GM21737 (cell line): Measurements from ENCODE around the gene PODXL2.

Source experiments
- ATAC-seq: cut with Tn5 transposase; IDR thresholded peaks from one replicate; pipeline ENCODE4 v1.9.1; 2021; ENCODE audit warnings: mild to moderate bottlenecking, moderate library complexity; ENCODE audit not compliant: unreplicated experiment

Gene PODXL2

DNA sequence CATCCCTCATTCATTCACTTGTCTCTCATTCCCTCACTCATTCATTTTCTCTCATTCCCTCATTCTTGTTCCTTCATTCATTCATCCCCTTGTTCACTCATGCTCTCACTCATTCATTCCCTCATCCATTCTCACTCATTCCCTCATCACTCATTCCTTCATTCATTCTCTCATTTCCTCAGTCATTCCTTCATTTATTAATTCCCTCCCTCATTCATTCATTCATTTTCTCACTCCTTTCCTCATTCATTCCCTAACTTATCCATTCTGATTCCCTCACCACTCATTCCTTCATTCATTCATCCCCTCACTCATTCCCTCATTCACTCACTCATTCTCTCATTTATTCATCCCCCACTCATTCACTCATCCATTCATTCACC, 57.5 kb downstream of the PODXL2 start:
- ATAC-seq: no peak

DNA sequence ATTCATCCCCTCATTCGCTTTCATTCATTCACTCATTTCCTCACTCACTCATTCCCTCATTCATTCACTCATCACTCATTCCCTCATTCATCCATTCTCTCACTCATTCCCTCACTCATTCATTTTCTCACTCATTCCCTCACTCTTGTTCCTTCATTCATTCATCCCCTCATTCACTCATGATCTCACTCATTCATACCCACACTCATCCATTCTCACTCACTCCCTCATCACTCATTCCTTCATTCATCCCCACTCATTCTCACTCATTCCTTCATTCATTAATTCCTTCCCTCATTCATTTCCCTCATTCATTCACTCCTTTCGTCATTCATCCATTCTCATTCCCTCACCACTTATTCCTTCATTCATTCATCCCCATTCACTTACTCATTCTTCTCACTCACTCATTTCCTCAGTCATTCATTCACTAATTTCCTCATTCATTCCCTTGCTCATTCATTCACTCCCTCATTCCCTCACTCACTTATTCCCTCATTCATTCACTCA, 58.3 kb downstream of the PODXL2 start:
- no peak for ATAC-seq

DNA sequence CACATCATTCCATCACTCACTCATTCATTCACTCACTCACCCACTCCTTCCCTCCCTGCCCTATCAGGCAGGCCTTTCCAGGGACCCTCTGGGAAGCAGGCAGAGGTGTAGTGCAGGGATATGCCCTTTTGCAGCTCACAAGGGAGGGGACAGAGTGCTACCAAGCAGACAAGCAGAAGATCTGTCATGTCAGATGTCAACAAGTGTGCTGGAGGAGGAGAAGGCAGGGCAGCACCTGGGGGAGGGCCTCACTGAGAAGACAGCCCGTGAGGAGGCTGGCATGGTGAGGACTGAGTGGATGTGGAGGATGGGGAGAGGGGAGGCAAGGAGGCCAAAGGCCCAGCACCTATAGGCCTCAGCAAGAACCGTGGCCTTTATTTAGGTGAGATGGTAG, 59.0 kb downstream of the PODXL2 start:
- no peak for ATAC-seq

DNA sequence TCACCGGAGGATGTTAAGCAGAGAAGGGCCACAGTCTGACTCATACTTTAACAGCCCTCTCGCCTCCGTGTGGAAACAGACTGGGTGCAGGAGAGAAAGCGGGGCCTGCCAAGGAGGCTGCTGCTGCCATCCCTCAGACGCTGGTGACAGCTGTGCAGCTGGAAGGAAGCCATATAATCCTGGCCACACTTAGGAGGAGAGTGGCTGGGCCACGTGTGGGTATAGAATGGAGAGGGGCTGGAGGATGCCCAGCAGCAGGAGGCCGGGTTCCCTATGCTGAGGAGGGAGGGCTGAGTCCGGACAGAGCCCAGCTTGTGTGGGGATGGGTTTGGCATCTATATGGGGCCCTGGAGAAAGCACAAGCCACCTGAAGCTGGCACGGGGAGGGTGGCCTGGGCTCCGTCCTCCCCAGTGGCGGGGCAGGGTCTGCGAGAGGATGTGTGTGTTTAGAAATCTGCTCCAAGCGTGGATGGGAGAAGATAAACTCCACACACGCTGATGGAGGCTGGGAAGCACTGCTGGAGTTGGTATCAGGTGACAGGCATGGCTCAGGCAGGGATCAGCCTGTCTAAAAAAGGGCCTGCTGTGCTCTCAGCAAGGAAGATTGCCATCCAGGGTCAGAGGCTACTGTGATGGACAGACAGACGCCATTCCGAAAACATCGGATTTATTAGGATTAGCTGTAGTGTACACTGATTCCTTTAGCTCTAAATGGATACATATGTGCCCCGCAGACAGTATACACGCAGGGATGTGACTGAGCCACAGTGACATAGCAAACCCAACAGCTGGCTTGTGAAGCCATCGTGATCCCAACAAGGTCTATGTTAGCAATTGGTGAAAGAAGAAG, 59.7 kb downstream of the PODXL2 start:
- no peak for ATAC-seq

DNA sequence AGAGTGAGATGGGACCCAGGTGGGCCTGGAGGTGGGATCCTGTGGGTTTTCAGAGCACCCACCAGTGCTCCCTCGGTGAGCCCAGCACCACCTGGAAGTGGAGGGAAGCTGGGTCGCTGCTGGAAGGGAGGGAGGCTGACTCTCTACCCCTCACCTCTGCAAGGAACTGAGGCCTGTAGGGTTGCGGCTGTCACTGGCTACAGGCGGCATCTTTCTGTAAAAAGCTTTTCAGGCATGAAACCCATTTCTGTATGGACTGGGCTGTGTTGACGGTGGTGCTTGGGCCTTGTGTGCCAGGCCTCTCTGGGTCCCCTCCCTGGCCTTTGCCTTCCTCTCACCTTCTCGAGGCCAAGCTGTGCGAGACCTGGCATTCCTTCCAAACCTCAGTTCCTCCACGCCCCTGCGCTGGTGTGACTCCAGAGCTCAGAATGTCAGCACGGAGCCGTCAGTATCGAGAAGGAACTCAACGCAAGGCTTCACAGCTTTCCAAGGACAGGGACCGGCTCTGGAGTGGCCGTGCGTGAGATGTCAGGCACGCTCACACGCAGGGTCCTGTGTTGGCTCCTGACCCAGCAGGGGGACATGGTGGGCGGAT, 60.4 kb downstream of the PODXL2 start:
- no peak for ATAC-seq

DNA sequence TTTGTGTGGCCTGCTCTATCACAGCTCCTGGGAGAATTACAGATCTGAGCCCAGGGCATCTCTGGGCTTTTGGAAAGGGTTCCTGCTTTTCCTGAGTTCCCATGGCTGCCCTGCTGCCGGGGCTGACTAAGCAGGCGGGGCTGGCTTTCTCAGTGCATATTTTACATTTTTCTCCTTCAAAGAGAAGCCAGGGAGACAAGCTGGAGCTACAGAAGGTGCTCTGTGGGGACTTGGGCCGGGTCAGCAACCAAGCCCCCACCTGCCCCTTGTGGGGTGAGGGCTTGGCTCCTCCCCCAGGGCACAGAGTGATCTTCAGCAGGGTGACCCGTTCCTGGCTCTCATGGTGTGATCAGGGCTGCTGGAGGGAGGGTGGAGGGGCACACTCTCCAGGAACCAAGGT, 61.1 kb downstream of the PODXL2 start:
- no peak for ATAC-seq

DNA sequence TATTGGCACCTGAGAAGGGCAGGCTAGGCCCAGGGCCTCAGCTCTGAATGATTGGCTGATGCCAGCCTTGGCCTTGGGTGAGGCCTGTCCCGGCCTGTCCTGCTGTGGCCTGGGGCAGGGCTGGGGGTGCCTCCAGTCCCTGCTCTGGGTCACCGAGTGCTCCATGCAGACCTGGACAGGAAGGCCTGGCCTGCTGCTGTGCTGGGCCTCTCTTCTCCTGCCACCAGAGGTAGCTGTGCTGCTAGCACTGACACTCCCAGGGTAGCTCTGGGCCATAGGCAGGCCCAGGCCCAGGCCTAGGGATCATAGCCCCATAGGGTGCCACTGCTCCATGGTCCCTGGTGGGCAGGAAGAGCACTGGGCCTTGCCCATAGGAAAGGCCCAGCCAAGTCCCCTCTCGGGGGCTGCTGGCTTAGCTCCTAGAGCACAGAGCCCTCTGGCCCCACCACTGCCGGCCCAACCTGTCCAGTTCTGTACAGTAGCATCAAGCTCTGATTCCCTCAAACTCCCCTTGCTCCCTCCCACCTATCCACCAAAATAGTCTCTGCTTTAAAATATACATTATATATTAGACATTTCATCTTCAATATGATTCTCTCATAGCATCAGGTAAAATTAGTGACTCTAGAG, 62.0 kb downstream of the PODXL2 start:
- ATAC-seq: no peak

DNA sequence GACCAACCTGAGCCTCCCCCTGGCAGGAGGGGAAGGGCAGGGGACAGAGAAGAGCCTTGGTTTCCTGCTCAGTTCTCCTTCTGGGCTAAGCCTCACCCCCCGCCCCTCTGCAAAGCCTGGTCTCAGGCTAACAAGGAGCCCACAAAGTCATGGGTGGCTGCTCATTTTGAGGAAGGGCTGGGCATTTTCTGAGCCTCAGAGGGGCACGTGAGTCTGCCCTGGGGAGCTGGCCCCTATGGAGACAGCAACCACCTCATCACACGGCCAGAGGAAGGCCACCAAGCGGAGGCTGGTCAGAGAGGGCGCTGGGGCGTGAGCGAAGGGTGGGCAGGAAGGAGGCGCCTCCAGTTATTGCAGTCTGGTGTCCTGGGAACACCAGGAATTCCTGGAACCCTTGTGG, 62.5 kb downstream of the PODXL2 start:
- ATAC-seq: no peak

DNA sequence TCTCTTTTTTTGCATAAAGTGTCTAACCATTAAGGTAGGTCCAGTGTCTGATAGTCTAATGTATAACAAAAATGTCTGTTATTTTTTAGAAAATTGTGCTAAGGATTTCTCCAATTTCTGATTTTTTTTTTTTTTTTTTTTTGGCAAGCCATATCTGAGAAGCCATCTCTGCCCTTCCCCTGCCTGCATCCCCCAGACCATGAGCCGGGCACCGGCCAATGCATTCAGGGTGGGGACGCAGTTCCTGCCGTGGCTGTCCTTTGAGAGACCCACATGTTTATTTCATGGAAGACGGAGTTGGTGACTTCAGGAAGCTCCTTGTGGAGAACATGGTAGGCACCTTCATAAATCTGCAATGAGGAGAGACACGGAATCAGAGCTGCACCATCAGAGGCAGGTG, 63.0 kb downstream of the PODXL2 start:
- no peak for ATAC-seq

DNA sequence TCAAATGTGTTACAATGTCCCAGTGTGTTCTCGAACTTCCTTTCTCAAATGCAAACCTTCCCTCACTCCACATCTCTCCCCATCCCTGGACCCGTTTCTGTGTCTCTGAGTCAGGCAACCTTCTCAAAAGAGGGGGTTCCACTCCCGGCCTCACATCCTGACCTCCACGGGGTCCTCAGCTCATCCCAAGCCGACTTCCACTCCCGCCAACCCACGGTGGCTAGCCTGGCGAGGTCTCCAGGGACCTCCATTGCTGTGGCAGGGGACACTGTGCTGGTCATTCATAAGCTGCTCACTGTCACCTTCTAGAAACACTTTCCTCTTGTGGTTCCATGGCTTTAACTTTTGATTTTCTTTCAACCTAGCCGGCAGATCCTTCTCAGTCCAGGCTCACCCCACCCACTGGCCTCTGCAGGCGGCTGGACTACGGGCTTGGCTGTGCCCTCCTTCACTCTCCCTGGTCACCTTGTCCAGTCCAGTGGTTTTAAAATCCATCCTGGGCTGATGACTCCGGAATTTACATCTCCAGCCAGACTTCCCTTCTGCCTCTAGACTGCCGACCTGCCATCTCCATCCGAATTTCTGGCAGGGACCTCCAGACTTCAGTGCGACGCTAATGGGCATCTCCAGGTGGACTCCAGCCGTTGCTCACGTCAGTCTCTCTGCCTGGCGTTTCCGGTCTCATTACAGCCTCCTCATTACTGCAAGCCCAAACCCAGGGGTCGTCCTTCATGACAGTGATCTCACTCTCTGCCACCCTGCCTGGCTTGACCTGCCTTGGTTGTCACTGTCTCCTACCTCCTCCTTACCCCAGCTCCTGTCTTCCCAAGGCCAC, 63.7 kb downstream of the PODXL2 start:
- no peak for ATAC-seq

DNA sequence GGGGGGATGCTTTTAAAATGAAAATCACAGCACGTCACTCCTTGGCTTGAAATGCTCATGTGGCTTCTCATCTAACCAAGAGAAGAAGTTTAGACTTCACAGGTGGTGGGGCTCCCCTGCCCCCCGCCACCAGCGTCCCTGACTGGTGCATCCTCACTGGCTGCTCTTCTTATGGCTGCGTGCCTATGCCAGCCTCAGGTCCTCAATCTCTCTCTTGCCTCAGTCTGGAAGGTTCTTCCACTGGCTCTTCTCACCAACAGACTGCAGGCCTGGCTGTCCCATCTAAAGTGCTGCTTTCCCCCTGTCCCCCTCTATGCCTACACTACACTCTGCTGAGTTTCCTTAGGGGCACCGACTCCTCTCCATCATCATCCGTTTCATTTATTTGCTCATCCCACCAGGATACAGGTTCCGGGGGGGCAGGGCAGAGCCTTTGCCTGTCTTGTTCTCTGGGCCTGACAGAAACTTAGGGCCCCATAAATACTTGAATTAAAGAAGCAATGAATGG, 64.4 kb downstream of the PODXL2 start:
- ATAC-seq: no peak

DNA sequence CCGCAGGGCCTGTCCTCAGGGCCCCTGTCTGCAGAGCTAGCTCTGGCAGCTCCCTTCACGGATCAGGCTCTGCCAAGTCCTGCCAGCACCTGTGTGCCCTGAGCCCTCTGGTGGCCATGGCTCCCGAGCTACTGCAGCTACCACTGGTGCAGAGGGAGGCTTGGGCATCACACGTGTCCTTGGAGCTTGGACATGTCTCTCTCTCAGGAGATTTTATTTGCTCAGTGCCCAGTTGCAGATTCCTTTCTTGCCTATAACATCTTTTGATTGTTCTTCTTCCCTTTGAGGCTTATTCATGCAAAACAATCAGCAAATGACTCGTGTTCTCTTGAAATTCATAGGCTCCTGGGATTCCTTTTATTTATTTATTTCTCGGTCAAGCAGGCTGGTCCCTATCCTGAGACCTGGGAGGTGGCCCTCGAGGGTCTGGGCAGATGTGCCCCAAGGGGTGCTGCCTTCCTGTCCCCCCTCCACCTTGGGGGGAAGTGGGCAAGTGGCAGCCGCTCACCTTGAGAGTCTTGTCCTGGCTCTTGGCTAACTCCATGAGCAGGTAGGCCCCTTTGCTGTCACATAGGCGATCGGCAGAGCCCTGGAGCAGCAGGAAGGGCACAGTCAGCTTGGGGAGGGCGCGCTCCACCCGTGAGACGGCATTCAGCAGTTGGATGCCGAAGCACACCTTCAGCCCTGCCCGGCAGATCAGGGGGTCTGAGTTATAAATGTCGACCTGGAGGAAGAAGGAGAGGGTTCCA, 65.7 kb downstream of the PODXL2 start:
- ATAC-seq: no peak

DNA sequence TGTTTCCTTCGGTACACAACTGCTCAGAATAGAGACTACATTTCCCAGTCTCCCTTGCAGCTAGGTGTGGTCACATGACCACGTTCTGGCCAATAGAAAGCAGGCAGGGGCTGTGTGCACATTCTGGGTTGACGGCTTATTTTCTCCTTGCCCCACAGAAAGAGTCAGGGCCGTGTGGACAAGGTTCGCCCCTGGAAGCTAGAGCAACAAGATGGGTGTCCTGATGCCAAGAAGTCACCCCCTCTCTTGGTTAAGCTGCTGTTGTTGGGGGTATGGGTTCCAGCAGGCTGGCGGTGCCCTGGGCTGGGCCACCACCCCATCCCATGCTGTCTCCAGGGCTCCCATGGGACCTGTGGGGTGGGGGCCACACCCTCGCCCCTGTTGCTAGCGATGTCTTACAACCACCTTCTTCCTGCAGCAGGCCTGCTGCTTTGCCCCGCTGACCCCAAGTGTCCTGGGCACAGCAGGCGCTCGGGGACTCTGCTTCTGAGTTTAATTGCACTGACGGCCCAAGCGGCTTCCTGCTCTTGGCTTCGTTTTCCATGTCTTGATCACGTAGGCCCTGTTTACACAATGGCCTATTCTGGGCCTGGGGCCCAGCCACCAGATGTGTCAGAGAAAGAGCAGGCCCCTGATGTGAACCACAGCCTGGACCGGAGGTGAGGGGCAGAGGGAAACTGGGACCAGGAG, 68.7 kb downstream of the PODXL2 start:
- peak; percentile 63 for ATAC-seq

DNA sequence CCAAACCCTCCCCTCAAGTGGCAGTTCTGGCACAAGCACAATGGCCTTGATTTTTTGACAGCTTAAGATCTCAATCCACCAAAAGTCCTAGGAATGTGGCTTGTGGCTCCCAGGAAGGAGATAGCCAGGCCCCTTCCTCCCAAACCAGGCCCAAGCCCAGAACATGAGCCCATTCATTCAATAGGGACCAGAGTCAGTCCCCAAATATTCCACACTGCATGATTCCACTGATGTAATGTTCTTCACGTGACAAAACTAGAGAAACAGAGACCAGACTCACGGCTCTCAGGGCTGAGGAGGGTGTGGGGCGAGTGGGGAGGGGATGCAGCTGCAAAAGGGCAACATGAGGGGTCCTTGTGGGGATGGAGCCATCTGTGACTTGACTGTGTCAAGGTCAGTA, 69.3 kb downstream of the PODXL2 start:
- ATAC-seq: no peak

DNA sequence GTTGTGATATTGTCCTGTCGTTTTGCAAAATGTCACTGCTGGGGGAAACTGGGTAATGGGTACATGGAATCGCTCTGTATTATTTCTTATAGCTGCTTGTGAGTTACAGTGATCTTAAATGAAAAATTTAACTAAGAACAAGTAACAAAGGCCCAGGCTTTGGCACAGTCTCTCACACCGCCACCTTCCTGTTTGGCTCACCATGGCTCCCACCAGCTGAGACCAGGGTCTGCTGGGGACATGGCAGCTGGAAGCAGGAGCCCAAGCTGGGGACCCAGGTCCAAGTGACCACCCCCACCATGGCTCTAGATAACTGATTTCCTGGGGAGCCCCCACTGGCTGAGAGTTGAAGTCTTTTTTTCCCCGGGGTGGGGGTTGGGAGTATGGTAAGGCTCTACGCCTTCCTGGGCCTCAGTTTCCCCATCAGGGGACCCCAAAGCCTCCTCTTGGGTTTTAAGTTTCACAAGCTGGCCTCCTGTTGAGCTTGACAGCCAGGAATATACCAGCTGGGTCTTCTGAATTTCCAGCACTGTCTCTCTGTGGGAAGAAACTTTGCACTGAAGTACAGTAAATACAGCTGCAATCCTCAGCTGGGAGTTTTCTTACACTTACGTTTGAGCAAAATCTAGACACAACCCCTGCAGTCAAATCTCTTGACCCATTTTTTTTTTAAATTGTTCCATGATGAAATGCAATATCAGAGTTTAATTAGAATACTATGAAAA, 69.9 kb downstream of the PODXL2 start:
- no peak for ATAC-seq

DNA sequence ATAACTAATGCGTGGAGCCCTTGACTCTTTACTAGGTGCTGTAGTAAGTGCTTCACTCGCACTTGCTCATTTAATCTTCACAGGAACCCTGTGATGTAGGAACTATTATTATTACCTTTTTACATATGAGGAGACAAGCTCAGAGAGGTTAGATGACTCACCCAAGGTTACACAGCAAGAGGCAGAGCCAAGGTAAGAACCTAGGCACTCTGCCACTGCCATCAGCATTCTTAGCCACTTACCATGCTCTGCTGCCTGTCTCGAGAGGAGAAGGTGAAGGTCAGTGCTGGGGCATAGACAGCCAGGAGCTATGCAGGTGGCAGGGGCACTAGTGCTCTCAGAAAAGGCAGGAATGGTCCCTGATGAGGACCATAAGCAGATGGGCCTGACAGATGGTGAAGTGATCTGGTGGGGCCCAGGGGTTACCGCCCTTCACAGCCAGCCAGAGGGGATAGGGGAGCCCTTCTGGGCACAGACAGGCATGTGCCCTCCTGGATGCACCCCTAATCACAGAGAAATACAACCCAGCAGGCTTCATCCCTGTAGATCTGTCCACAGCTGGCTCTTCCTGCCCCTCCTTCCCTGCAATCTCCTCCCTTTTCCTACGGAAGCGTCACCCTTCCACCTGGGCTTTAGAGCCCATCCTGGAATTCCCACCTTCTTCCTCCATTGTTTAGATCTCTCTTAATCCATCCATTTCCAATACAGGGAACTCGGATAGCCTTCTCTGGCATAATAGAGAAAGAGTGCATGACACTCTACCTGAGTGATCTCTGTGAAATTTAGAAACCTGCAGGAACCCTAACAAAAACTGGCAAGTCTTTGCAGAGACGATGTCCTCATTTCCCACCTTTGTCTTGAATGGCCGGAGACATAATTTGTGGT, 70.7 kb downstream of the PODXL2 start:
- no peak for ATAC-seq

DNA sequence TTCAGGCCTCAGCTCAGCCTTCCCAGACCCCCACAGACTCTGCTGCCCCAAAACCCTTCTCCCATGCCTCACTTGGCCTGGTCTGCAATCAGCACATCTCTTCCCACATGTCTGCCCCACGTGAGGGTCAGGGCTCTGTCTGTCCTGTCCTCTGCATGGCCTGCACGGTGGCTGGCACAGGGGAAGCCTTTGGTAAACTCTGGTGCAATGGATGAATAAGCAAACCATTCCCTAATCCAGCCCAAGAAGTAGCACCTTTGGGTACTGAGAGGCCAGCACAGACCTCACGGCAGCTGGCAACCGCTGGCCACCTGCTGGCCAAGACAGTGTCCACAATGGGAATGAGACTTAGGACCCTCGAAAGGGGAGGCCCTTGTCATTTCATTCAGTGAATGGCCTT, 71.4 kb downstream of the PODXL2 start:
- ATAC-seq: no peak

DNA sequence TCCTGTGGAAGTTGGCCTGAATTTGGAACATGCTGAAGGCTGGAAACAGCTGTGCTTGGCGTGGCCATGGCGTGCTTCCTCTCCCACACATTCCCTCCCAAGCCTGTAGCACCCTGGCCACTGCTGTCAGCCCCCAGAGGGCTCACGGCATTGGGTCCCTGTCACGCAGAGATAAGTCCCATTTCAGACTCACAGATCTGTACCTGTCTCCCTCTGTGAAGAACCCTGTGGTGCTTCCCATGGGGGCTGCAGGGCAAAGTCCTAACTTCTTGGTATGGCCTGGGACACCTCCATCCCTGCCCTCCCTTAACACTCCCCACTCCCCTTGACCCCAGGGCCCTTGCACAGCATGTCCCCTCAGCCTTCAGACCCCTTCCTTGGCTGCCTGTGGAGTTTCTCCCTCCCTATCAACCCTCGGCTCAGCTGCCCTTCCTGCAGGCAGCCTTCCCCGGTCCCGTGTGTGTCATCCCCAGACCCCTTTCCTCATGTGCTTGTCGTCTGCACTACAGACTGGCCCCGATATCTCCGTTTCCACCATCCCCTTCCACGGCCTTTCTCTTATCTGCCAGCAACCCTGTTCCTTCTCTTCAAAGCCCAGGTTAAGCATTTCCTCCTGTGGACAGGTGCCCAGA, 72.4 kb downstream of the PODXL2 start:
- ATAC-seq: no peak
